ENCODE data around the gene FAM163A.

GRCh38 chr1:179813626-179814545, 70.8 kb downstream of the FAM163A start:
- TF ChIP-seq CTCF (IDR thresholded peaks at IDR 0.05 in 2 of 3, conservative IDR thresholded peaks at IDR 0.05 in 1 of 3; ENCODE audit: borderline replicate concordance in 1 of 3, insufficient read depth in 1 of 3, low read depth in 2 of 3, low read length in 2 of 3) (no peak), POLR2AphosphoS5 (IDR thresholded peaks at IDR 0.05; ENCODE audit: low read depth, low read length) (no peak)
